Hindlimb muscle (tissue), 1 donor: ENCODE data around the gene GOLT1A. TPM values are rescaled to one million over a fixed set of nuclear protein-coding genes. Genes with fewer than 3 reads are reported as not detected.

Experiments used
- DNase-seq: peaks from one replicate; pipeline ENCODE4 v3.0.0-alpha.2; 2013
- polyA plus RNA-seq: library from polyadenylated mRNA; unstranded; fragments of 120-200 nt; gene quantifications from one replicate; pipeline ENCODE4 v1.2.1, GENCODE V29; 2013; ENCODE audit not compliant: insufficient read length

Gene GOLT1A
- polyA plus RNA-seq: not detected

GRCh38 chr1:204213668-204214662 is at the start of gene GOLT1A:
GOLT1A (minus strand) TSS chr1:204213988; CDS start chr1:204213906, 82 bp downstream.
- peak; percentile 38 for DNase-seq

GRCh38 chr1:204263254-204263910 is 49.6 kb upstream of the GOLT1A start:
- no peak for DNase-seq

GRCh38 chr1:204262506-204263253 is 48.9 kb upstream of the GOLT1A start:
- no peak for DNase-seq

GRCh38 chr1:204261746-204262505 is 48.1 kb upstream of the GOLT1A start:
- DNase-seq: no peak

- DNase-seq: no peak
Observed at GRCh38 chr1:204261266-204261665, 47.5 kb upstream of the GOLT1A start.

- DNase-seq: no peak
Observed at GRCh38 chr1:204260601-204261197, 46.9 kb upstream of the GOLT1A start.

GRCh38 chr1:204259782-204260181 is 46.0 kb upstream of the GOLT1A start:
- no peak for DNase-seq

GRCh38 chr1:204259196-204259595 is 45.4 kb upstream of the GOLT1A start:
- no peak for DNase-seq

- DNase-seq: no peak
Observed at GRCh38 chr1:204258213-204259115, 44.7 kb upstream of the GOLT1A start.

- DNase-seq: no peak
Observed at GRCh38 chr1:204257446-204257845, 43.7 kb upstream of the GOLT1A start.

- DNase-seq: no peak
Observed at GRCh38 chr1:204256531-204256930, 42.7 kb upstream of the GOLT1A start.

GRCh38 chr1:204255966-204256365 is 42.2 kb upstream of the GOLT1A start:
- DNase-seq: no peak

GRCh38 chr1:204255225-204255624 is 41.4 kb upstream of the GOLT1A start:
- no peak for DNase-seq

GRCh38 chr1:204254031-204254661 is 40.4 kb upstream of the GOLT1A start:
- DNase-seq: no peak

GRCh38 chr1:204251926-204252689 is 38.3 kb upstream of the GOLT1A start:
- DNase-seq: no peak

- no peak for DNase-seq
Observed at GRCh38 chr1:204251286-204251685, 37.5 kb upstream of the GOLT1A start.

GRCh38 chr1:204250428-204251030 is 36.7 kb upstream of the GOLT1A start:
- no peak for DNase-seq

GRCh38 chr1:204249736-204250427 is 36.1 kb upstream of the GOLT1A start:
- no peak for DNase-seq
